ENCODE measurements around the gene HMGXB4.

Gene HMGXB4

DNA sequence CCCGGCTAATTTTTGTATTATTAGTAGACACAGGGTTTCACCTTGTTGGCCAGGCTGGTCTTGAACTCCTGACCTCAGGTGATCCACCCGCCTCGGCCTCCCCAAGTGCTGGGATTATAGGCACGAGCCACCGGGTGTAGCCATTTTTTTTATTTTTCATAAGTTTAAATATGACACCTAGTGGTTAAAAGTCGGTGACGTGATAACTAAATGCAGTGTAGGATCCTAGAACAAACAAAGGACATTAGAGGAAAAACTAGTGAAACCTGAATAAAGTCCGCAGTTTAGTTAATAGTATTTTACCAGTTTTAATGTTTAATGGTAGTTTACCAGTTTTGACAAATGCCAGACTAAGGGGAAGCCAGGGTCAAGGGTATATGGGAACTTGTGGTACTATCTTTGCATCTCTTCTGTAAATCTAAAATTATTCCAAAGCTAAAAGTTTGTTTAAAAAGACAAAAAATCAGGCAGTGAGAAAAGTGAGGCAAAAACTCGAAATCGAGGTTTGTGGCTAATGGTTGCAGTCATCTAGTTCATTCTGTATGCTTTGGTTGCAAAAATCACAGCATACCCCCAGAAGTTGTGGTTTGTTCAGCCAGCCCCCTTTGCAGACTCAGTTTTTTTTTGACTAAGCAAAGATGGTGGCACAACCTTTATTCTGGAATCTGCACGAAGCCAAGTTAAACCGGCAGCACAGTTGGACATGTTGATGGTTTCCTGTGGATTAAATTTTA, 72.0 kb downstream of the HMGXB4 start:
- no peak for DNase-seq

DNA sequence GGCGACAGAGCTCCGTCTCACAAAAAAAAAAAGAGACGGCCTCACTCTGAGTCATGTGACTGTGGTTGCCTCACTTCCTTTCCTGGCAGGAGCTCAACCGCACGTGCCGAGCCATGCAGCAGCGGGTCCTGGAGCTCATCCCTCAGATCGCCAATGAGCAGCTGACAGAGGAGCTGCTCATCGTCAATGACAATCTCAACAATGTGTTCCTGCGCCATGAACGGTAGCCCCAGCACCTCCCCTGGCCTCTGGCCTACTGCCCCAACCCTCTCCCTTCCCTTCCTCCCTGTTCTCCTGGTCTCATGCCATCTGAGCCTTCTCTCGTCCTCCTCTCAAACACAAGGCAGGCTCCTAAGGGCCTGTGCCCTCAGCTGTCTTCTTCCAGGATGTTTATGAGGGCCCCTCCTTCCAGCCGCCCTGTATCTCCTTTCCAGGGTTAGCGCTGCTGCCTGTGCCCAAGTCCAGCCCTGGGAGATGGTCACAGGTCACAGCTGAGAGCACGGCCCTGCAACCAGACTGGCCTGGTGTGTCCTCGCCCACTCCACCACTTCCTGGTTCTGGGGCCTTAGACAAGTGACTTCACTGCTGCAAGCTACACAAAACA, 73.1 kb downstream of the HMGXB4 start:
- peak; percentile 69 for DNase-seq

DNA sequence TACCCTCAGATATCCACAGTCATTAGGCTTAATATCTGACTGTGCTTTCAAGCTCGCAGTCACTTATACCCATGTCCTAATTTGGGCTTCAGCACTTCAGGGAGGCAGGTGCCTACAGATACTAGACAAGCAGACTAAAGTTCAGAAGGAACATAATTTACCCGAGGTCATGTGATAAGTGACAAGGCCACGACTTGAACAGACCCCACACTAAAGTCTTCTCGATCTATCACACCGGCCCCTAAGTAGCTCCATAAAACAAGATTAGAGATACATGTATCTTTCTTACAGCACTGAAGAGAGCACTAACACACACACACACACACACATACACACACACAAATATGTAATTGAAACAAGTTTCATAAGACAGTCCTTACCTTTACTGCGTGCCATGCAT, 75.0 kb downstream of the HMGXB4 start:
- no peak for DNase-seq

- DNase-seq = no peak
These were observed 75.9 kb downstream of the HMGXB4 start for GRCh38 chr22:35333220-35333619.

DNA sequence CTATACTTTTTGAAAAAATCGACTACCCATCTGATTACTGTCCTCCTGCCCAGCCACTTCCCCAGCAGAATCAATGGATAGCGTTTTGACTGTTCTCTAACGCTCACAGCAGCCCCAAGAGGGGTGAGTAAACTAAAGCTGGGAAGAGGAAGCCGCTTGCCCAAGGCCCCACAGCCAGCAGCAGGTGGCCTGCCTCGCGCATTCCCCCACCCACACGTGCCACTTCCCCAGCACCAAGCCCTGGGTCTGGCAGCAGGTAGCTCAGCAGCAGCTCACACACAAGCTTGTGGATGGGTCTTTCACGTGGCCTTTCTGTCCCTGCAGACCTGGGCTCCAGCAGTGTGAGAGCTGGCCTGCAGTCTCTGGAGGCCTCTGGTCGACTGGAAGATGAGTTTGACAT, 76.7 kb downstream of the HMGXB4 start:
- no peak for DNase-seq

DNA sequence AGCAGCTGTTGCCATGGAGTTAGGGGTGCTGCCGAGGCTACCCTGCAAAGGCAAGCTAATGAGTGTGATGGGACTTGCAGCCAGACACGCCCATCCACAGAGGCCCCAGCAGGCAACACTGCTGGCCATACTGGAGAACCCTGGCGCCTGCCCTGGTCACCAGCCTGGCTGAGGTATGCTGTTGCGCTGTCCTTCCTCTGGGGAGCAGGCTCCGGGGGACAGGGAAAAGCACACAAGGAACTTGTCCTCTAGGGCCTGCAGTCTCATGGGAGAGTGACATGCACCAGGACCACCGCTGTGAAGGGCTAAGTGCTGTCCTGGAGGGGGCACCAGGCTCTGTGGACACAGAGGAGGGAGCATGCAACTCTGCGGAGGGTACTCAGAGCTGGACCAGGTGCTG, 78.2 kb downstream of the HMGXB4 start:
- no peak for DNase-seq

GRCh38 chr22:35335936-35336781, 78.9 kb downstream of the HMGXB4 start:
- DNase-seq = no peak

GRCh38 chr22:35337932-35338331, 80.6 kb downstream of the HMGXB4 start:
- DNase-seq = no peak

- no peak for DNase-seq
These were observed 84.0 kb downstream of the HMGXB4 start for GRCh38 chr22:35341090-35341874.

DNA sequence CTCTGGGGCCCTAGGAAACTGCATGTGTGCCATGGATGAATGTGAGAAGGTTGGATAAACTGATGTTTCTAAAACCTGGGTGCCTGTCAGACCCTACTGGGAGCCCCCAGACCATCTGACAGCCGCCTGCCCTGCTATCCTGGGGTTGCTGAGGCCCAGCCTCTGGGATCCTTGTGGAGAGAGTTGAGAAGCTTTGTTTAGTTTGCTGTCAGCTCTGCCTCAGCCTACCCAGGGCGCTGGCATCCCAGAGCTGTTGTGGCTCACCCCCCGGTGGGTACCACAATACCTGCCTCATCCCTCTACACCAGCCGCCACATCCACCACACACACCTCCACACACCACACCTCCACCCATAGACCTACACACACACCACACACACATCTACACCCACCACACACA, 85.1 kb downstream of the HMGXB4 start:
- no peak for DNase-seq

GRCh38 chr22:35343664-35344550, 86.6 kb downstream of the HMGXB4 start:
- DNase-seq = no peak

- no peak for DNase-seq
These were observed 87.8 kb downstream of the HMGXB4 start for GRCh38 chr22:35344956-35345690.
